ENCODE measurements around the gene INHBA. TPM values are rescaled to one million over a fixed set of nuclear protein-coding genes. Genes with fewer than 3 reads are reported as not detected.

Gene INHBA
- 0.31 and 0.34 TPM in 2 replicates for total RNA-seq
- long read RNA-seq = 0 reads

DNA sequence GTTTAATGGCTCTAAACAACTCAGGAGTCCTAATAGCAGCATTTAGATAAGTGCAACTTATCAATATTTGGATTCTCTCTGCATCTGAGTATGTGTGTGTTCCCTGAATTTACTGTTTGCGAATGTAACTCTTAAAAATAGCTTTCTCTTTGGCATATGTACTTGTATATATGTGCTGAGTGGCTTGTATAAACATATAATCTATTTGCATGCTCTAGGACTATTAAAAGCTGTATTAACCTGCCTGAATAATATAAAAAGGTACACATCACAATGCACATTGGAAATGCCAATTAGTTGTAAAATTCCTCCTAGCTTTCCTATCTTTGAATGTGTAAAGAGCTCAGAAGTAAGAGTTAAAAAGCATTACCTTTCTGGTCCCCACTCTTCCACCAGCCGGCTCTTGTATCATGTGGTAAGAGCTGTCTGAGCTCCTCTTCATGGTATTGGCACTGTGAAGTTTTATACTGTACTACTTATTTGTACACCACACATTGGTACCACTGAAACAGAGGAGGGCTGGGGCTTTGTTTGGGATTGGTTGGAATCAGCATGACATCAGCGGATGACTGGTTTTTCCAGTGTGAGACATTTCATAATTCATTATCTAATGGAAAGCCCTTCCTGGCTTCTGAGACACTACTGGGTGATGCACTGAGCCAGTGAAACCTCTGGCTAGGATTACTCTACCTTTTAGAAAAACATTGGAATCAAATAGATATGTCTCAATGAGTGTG lies at the start of gene INHBA:
Gene INHBA (minus strand): TSS at position 456 of the 737 bp plus-strand sequence. CDS start 2,716 bp downstream, outside the sequence.
- no peak within 1 kb of the TSS for H3K27ac Mint-ChIP-seq

DNA sequence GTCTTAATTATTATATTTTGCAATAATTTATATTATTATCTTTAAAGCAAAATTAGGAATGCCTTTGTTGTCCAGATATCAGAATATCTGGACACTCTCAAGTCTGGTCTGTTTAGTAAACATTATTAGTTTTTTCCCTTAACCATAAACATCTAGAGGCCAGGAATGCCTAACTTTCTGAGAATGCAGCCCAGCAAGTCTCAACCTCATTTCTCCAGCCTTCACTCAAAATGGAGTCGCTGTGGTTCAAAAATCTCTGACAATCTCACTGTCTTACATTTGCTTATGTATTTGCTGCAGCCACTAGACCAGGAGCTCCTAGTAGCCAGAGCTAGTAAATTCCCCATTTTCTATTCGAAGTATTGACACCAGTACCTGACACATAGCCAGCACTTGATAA lies 49.7 kb upstream of the INHBA start:
- H3K4me1 Mint-ChIP-seq (ENCODE audit: low read depth) = no peaks in the 10 kb centered on the region
- no peak for DNase-seq (ENCODE audit: low spot score, unreplicated experiment)
- TF ChIP-seq, protein P1, sequence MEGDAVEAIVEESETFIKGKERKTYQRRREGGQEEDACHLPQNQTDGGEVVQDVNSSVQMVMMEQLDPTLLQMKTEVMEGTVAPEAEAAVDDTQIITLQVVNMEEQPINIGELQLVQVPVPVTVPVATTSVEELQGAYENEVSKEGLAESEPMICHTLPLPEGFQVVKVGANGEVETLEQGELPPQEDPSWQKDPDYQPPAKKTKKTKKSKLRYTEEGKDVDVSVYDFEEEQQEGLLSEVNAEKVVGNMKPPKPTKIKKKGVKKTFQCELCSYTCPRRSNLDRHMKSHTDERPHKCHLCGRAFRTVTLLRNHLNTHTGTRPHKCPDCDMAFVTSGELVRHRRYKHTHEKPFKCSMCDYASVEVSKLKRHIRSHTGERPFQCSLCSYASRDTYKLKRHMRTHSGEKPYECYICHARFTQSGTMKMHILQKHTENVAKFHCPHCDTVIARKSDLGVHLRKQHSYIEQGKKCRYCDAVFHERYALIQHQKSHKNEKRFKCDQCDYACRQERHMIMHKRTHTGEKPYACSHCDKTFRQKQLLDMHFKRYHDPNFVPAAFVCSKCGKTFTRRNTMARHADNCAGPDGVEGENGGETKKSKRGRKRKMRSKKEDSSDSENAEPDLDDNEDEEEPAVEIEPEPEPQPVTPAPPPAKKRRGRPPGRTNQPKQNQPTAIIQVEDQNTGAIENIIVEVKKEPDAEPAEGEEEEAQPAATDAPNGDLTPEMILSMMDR (IDR thresholded peaks at IDR 0.05; ENCODE audit: unreplicated experiment) = no peak
- H3K9me3 Mint-ChIP-seq (ENCODE audit: low read depth) = peaks cover 41% of the 10 kb centered on the region
- no peaks in the 10 kb centered on the region for H3K27me3 Mint-ChIP-seq
- no peak overlapping the region for H3K4me3 Mint-ChIP-seq (ENCODE audit: low read depth)
- H3K36me3 Mint-ChIP-seq (ENCODE audit: insufficient read depth) = no peaks in the 10 kb centered on the region
- no peak overlapping the region for H3K27ac Mint-ChIP-seq

More for the DNA sequence above, at the start of gene INHBA:
- peaks cover 33% of the 10 kb centered on the region for H3K4me1 Mint-ChIP-seq (ENCODE audit: low read depth)
- H3K4me3 Mint-ChIP-seq (ENCODE audit: low read depth) = no peak within 1 kb of the TSS
- TF ChIP-seq, protein P1 (IDR thresholded peaks at IDR 0.05; ENCODE audit: unreplicated experiment) = no peak
- H3K9me3 Mint-ChIP-seq (ENCODE audit: low read depth) = no peaks in the 10 kb centered on the region
- H3K27me3 Mint-ChIP-seq = peaks cover 79% of the 10 kb centered on the region
- no peaks in the 10 kb centered on the region for H3K36me3 Mint-ChIP-seq (ENCODE audit: insufficient read depth)
- no peak for DNase-seq (ENCODE audit: low spot score, unreplicated experiment)

- no peak overlapping the region for H3K27ac Mint-ChIP-seq
- peaks cover 31% of the 10 kb centered on the region for H3K9me3 Mint-ChIP-seq (ENCODE audit: low read depth)
- TF ChIP-seq, protein P1 (IDR thresholded peaks at IDR 0.05; ENCODE audit: unreplicated experiment) = no peak
- H3K4me1 Mint-ChIP-seq (ENCODE audit: low read depth) = no peaks in the 10 kb centered on the region
- no peaks in the 10 kb centered on the region for H3K36me3 Mint-ChIP-seq (ENCODE audit: insufficient read depth)
- H3K4me3 Mint-ChIP-seq (ENCODE audit: low read depth) = no peak overlapping the region
- H3K27me3 Mint-ChIP-seq = no peaks in the 10 kb centered on the region
- no peak for DNase-seq (ENCODE audit: low spot score, unreplicated experiment)
Measured at GRCh38 chr7:41750661-41751540, 48.0 kb upstream of the INHBA start.

GRCh38 chr7:41747961-41748360 lies 45.1 kb upstream of the INHBA start:
- TF ChIP-seq, protein P1 (IDR thresholded peaks at IDR 0.05; ENCODE audit: unreplicated experiment) = no peak
- Mint-ChIP-seq H3K9me3 (ENCODE audit: low read depth) (peaks cover 25% of the 10 kb centered on the region), H3K4me3 (ENCODE audit: low read depth) (no peak overlapping the region), H3K4me1 (ENCODE audit: low read depth) (no peaks in the 10 kb centered on the region), H3K36me3 (ENCODE audit: insufficient read depth) (no peaks in the 10 kb centered on the region), H3K27ac (no peak overlapping the region), H3K27me3 (no peaks in the 10 kb centered on the region)
- DNase-seq (ENCODE audit: low spot score, unreplicated experiment) = no peak

DNA sequence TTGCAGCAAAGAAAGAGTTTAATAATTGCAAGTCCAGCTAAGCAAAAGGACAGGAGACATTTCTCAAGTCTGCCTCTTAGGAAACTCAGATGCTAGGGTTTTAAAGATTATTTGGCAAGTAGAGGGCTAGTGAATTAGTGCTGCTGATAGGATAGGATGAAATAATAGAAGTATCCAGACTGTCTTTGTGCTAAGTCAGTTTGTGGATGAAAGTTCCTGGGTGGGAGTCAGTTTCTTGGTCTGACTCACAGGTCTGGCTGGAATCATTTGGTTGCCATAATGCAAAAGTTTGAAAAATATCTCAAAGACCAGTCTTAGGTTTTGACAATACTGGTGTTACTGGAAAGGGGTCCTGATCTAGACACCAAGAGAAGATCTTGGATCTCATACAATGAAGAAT lies 42.6 kb upstream of the INHBA start:
- no peak overlapping the region for H3K27ac Mint-ChIP-seq
- no peaks in the 10 kb centered on the region for H3K36me3 Mint-ChIP-seq (ENCODE audit: insufficient read depth)
- no peaks in the 10 kb centered on the region for H3K4me1 Mint-ChIP-seq (ENCODE audit: low read depth)
- peaks cover 26% of the 10 kb centered on the region for H3K9me3 Mint-ChIP-seq (ENCODE audit: low read depth)
- TF ChIP-seq, protein P1 (IDR thresholded peaks at IDR 0.05; ENCODE audit: unreplicated experiment) = no peak
- H3K27me3 Mint-ChIP-seq = no peaks in the 10 kb centered on the region
- no peak for DNase-seq (ENCODE audit: low spot score, unreplicated experiment)
- no peak overlapping the region for H3K4me3 Mint-ChIP-seq (ENCODE audit: low read depth)

Measured in progenitor cell of endocrine pancreas (in vitro differentiated cells).